Activated gamma-delta T cell treated with anti-CD3 and anti-CD28 coated beads, Interleukin-2, amount 50 U/mL, for 16 hours (primary cell): Measurements from ENCODE around the gene CISD3.
A peak's percentile ranks its signal among the peaks of the same experiment; 100 is the strongest.

Source experiments
- DNase-seq: peaks from one replicate; pipeline ENCODE4 v3.0.0-alpha.2; 2020; ENCODE audit warnings: low read depth

The CISD3 gene

DNA sequence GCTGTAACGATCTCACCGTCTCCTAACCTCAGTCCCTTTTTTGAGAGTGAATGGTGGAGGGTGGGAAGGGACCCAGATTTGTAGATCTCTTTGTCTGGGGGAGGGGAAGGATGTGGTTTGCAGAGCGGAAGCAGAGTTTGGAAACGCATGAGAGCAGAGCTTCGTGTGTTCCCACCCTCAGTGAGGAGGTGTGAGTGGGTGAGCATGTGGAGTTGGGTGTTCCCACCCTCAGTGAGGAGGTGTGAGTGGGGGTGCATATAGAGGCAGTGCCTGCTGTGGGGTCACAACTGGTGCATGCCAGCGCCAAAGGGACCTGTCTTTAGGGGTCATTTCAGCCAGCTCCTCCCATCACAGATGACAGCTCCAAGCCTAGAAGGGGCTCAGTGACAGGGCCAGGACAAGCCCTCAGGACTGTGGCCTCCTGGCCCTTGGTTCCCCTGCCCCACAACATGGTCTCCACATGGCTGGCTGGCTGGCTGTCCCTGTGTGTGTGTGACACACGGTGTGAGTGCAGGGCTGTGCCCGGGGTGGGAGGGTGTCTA is 1.8 kb upstream of the CISD3 start:
- peak; percentile 60 for DNase-seq

DNA sequence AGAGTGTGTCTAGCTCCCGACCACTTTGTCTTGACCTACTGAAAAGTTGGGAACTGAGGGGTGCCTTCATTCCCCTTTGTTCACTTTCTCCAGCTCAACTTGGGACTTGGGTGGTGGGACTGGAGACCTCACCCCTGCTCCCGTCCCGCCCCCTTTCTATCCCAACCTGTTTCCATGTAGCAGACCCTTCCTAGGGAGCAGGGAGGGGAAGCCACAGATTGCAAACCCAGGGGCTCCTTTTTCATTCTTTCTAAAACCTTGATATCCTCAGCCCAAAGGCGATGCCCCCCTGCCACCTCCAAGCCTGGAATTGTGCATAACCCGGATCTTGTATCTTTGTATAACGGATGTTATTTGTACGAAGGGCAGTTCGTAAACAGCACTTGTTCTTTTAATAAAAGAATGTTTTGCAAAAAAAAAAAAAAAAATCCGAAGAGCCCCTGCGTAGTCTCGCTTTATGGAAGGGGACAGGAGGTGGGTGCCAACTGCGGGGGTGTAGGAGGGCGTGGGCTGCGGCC is 714 bp upstream of the CISD3 start:
- DNase-seq, result no peak

DNA sequence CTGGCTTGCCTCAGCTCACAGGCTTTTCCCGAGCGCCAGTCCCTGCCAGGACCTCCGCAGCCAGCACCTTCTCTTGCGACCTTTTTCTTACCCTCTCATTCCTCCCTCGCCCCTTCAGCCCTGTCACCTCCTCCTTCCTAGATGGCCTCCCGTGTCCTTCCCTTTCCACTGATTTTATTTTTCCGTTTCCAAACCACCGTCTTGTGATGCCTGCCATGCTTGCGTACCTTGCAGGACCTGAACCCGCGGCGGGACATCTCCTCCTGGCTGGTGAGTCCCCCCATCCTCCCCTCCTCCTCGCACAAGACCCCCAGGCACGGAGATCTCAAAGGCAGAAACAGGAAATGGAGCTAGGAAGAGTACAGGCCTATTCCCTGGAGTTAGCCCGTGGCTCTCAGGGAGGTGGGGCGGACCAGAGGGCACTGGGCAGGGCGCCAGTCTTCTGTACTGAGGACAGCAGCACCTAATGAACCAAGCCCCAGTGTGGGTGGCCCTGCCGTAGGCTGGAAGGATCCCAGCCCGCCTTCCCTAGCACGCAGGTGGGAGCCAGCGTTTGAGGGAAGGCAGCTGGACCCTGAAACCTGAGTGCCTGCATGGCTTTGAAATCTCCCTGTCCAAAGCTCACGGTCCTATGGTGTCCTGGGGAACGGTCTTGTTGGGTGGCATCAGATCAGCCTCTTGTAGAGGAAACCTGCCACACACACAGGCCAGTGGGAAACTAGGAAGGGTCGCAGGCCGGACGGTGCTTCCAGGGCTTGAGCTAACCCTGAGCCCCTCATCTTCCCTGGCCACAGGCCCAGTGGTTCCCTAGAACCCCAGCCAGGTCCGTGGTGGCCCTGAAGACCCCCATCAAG is 612 bp downstream of the CISD3 start:
- DNase-seq, result no peak

GRCh38 chr17:38731526-38732294 is 1.6 kb downstream of the CISD3 start:
- DNase-seq, result no peak

DNA sequence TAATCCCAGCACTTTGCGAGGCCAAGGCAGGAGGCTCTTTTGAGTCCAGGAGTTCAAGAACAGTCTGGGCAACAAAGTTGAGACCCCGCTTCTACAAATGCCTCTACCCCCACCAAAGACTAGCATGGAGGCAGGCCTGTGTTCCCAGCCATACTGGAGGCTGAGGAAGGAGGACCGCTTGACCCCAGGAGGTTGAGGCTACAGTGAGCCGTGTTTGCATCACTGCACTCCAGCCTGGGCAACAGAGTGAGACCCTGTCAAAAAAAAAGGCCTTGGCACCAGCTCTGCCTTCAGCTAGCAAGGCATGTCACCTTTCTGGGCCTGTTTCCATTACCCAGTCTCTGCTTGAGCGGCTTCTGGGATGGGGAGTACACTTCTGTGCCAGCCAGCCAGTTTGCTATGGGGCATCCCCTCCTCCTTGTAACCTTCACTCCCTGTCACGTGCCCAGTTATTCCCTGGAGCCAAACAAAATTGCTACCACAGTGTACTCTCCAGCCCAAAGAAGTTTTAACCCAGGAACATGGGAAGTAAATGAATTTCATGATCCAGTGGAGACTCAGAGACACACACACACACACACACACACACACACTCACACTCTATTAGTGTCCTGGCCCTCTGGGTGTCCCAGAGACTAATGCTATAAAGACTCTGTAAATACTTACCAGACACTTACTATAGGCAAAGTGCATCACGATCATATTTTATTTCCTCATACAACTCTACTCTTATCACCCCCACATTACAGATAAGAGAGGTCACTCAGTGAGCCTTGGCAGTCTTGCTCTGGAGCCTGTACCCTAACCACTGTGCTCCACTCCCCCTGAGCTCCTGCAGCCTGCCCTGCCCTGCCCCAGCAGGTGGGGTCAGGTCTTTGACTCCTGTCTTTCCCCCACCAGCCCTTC is 2.5 kb downstream of the CISD3 start:
- DNase-seq, result no peak

DNA sequence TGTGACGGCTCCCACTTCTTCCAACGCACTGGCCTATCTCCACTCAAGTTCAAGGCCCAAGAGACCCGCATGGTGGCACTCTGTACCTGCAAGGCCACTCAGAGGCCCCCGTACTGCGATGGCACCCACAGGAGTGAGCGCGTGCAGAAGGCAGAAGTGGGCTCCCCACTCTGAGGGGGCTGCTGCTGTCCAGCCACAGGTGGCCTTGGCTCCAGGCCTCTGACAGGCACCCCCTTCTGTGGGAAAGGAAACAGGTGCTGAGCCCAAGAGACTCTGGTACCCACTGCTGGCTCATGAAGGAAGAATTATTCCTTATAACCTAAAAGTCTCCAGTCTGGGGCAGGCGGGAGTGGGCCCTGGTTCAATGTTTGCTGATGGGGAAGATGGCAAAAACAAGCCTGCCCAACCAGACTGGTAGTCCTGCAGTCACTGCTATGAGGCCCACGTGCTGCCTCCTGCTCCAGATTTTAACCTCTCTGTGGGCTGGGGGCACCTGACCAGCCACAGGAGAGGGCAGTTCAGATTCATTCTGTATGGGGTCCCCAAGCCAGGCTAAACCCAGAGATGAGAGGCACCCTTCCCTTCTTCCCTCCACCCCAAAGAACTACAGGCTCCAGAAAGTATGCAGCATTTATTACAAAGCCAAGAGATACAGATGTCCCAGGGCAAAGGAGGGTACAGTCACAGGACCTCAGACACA is 3.3 kb downstream of the CISD3 start:
- no peak for DNase-seq

- no peak for DNase-seq
These were observed 4.1 kb downstream of the CISD3 start for GRCh38 chr17:38733982-38734973.

DNA sequence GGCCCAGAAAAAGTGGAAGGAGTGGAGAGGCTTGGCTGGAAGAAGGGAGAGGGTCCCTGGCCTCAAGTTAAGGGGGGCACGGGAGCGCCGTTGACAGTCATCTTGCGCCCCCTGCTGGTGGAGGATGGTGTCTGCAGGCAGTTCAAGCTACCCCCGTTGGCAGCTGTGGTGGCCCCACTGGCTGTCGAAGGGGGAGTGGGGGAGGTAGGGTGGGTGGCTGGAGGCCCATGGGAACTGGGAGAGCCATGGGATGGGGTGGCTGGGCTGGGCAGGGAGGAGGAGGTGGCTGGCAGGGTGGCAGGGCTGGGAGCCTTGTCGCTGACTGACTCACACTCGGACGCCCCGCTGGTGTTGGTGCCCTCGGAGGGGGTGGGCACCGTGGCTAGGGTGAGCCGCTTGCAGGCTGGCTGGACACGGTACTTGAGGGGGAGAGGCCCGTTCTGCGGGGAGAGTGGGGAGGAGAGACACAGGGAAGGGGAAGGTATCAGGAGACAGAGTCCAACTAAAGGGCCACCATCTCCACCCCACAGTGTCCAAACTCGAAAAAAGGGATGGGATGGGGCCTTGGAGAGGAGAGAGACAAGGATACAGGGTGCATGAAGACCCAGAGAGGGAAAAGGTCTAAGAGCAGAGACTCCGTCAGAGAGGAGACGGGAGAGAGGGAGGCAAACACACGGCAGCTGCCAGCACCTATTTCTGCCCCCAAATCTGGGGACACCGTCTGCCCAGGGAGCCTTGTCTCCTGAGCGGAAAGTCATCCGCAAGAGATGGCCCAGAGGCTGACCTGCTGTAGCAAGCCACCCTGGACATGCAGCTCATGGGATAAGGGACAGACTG is 5.2 kb downstream of the CISD3 start:
- peak; percentile 75 for DNase-seq

DNA sequence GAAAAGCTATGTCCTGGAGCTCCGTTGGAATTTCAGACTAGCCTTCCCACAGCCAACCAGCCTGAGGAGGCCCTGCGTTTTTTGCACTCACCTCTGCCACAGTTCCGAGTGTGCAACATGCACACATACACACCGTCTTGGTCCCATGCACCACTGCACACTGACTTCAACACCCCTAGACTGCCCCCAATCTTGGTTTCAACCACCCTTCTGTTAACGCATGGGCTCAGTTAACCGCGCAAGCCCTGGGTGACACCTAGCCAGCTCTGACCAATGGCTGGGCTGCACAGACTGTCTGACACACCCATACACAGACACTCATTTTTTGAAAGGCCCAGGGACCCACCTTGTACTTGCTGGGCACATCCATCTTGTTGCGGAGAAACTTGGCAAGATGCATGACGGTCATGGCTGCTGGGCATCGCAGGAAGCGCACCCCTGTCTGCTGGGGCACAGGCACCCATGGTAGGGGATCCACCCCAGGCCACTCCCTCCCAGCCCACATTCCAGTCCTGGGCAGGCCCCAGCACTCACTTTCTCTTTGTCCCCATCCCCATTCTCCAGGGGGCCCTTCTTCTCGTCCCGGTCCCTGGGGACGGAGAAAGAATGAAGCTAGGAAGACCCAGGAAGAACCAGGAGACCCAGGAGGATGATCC is 8.0 kb downstream of the CISD3 start:
- DNase-seq, result no peak

GRCh38 chr17:38738686-38739085 is 8.5 kb downstream of the CISD3 start:
- no peak for DNase-seq

DNA sequence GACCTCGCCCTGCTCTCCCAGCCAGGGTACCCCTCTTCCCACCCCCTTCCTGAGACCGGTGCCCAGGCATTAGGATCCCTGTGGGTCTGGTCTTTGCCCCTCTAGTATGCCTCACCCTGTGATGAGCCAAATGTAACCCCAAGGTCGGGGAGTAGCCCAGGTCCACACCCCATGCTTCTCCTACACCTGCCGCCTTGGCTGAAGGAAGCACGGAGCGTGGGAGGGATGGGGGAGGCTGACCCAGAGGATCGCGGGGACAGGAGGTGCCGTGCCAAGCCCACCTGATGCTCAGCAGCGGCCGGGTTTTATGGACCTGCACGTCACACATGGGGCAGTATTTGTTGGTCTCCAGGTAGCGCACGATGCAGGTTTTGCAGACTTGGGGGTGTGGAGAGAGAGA is 9.2 kb downstream of the CISD3 start:
- DNase-seq, result no peak

GRCh38 chr17:38740044-38740443 is 9.9 kb downstream of the CISD3 start:
- DNase-seq, result no peak

DNA sequence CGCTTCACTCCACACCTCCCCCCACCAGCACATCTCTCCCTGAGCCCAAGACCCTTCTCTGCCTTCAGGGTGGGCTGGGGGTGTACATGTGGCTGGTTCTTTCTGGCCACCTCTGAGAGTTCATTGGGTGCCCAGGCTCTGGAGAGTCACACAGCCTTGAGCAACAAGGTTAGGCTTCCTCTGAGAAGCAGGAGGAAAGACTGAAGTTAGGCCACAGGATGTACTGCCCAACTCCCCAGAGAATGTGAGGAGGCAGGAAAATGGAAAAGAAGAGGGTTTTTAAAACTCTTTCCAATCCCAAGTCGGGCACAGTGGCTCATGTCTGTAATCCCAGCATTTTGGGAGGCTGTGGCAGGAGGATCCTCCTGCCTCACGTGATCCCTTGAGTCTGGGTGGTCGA is 10.7 kb downstream of the CISD3 start:
- DNase-seq, result no peak

- DNase-seq, result no peak
These were observed 11.3 kb downstream of the CISD3 start for GRCh38 chr17:38741461-38741860.

DNA sequence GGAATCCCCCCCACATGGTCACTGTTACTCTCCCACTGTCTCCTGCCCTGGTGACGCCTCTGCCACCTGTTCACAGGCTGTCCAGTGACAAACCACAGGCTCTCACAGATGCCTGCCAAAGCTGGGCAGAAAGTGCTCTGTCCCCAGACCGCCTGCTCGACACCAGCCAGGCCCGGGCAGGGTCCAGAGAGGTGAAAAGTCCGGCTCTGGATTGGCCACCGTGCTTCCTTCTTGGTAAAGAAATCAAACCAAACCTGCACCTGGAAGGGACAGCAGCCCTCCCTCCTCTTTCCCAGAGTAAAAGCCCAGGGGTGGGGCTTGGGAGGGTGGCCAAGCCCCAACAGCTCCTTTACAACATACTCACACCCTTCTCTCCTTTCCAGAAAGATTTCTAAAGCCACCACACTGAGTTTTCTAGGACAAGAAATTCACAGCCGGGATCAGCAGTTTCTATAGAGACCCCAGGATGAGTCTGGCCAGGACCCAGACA is 11.8 kb downstream of the CISD3 start:
- DNase-seq, result no peak

DNA sequence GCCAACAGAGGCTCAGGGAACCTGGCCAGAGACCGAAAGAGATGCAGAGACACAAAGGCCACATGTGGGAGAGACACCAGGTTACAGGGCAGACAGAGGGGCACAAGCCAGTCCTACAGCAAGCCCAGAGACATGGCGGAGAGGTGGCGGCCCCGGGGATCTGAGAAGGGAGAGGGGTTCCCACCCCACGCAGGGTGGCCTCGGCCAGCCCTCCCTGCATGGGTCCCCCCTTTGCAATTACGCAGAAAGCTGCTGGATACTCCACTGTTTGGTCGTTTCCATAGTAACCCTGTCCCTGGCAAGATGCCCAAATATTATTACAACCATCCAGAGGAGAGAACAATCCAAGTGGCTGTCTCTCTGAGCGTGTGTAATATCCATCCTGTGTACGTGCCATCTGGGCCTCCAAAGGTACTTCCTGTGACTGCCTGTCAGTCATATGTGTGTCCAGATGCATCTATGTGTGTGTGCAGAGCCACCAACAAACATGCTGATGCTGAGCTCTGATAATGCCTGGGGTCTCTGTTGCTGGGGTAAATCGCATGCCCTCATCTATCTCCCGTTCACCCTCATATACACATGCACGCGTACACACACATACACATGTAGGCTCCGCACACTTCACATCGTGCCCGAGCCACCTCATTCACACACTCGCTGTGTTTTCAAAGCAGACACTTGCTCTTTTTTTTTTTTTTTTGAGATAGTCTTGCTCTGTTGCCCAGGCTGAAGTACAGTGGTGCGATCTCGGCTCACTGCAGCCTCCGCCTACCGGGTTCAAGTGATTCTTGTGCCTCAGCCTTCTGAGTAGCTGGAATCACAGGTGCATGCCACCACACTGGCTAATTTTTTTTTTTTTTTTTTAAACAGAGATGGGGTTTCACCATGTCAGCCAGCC is 12.5 kb downstream of the CISD3 start:
- no peak for DNase-seq

- DNase-seq, result no peak
These were observed 13.5 kb downstream of the CISD3 start for GRCh38 chr17:38743556-38744171.
